ENCODE data around the gene UCK2.

UCK2 gene

GRCh38 chr1:165945911-165946310, 118.5 kb downstream of the UCK2 start:
- no peak for DNase-seq

GRCh38 chr1:165947797-165948455, 120.5 kb downstream of the UCK2 start:
- DNase-seq = no peak

- no peak for DNase-seq
Measured at GRCh38 chr1:165949335-165950130, 122.1 kb downstream of the UCK2 start.

- no peak for DNase-seq
Measured at GRCh38 chr1:165954940-165955339, 127.5 kb downstream of the UCK2 start.

- DNase-seq = no peak
Measured at GRCh38 chr1:165958306-165958705, 130.9 kb downstream of the UCK2 start.

GRCh38 chr1:165960136-165960535, 132.7 kb downstream of the UCK2 start:
- no peak for DNase-seq

- DNase-seq = no peak
Measured at GRCh38 chr1:165960881-165961280, 133.5 kb downstream of the UCK2 start.

All from hippocampal formation (tissue), 2 donors.